GM12878 (cell line): ENCODE results near the gene IPCEF1. TPM values are rescaled to one million over a fixed set of nuclear protein-coding genes. Genes with fewer than 3 reads are reported as not detected.

ENCODE experiments used
- ATAC-seq: fragments of 200-7000 bp; cut with Tn5 transposase; 3 replicates; pipeline ENCODE4 v1.9.1; 2020; ENCODE audit warnings: mild to moderate bottlenecking, moderate library complexity
- BruUV-seq: library from RNA; stranded (reverse); fragments of 400-500 nt; replicated peaks from 2 replicates; lab custom pipeline; 2021; lab: Mats Ljungman, UMichigan
- CTCF ChIA-PET: fragments of 300-600 bp; sonication (Branson Sonifier 250); formaldehyde crosslinking; extraction: SDS; loops from one replicate; lab custom pipeline; 2021; ENCODE audit warnings: inconsistent platforms; lab: Yijun Ruan, JAX
- POLR2A ChIA-PET: fragments of 350-600 bp; formaldehyde crosslinking; extraction: SDS; loops from one replicate; lab custom pipeline; 2021; ENCODE audit warnings: inconsistent platforms; lab: Charles Lee
- RAD21 ChIA-PET: fragments of 300-600 bp; sonication (Branson Sonifier 250); formaldehyde crosslinking; loops from one replicate; lab custom pipeline; 2023; ENCODE audit warnings: antibody characterized with exemption; ENCODE audit not compliant: unreplicated experiment; lab: Charles Lee
- SMC1A ChIA-PET: fragments of 300-600 bp; sonication (Branson Sonifier 250); formaldehyde crosslinking; loops from one replicate; lab custom pipeline; 2023; ENCODE audit not compliant: unreplicated experiment, uncharacterized antibody; lab: Charles Lee
- DNase-seq: peaks from one replicate; pipeline ENCODE4 v3.0.0-alpha.2; 2011; ENCODE audit warnings: low read depth, low spot score
- FAIRE-seq: peaks from 3 replicates; lab custom pipeline; 2011; peaks lifted over from hg19 to GRCh38; lab: Jason Lieb, UNC
- H2AFZ ChIP-seq: 2 replicates; pipeline ENCODE4 v1.6.0; 2011; ENCODE audit warnings: low read depth, low read length, control low read depth; ENCODE audit not compliant: control insufficient read depth
- H3K27ac ChIP-seq: 2 replicates; pipeline ENCODE4 v1.5.1; 2011; ENCODE audit warnings: control low read depth; ENCODE audit not compliant: control insufficient read depth, insufficient read depth
- H3K27me3 ChIP-seq, 2 experiments: replicated peaks in 1 of 2; 2 replicates each; pipeline versions ENCODE4 v1.6.0 to v1.6.1; 2011; ENCODE audit warnings: low read length in 1 of 2; ENCODE audit not compliant: control insufficient read depth in 2 of 2, insufficient read depth in 2 of 2
- H3K36me3 ChIP-seq, 2 experiments: 2 replicates each; pipeline ENCODE4 v1.5.1; 2011; ENCODE audit warnings: low read length in 1 of 2; ENCODE audit not compliant: control insufficient read depth in 2 of 2, insufficient read depth in 2 of 2
- H3K4me1 ChIP-seq: 2 replicates; pipeline ENCODE4 v1.6.1; 2011; ENCODE audit warnings: mild to moderate bottlenecking, low read length, moderate library complexity, mixed read lengths; ENCODE audit not compliant: control insufficient read depth, insufficient read depth
- H3K4me2 ChIP-seq: 2 replicates; pipeline ENCODE4 v1.6.0; 2011; ENCODE audit warnings: control low read depth; ENCODE audit not compliant: control insufficient read depth, insufficient read depth
- H3K4me3 ChIP-seq: fragments of 200-600 bp; sonication (generic); 2 replicates; pipeline ENCODE4 v1.5.1; 2016
- H3K79me2 ChIP-seq: 2 replicates; pipeline ENCODE4 v1.6.0; 2011; ENCODE audit warnings: low read length; ENCODE audit not compliant: control insufficient read depth, insufficient read depth
- H3K9ac ChIP-seq: 2 replicates; pipeline ENCODE4 v1.8.0; 2011; ENCODE audit warnings: low read length, control low read depth, mixed read lengths; ENCODE audit not compliant: control insufficient read depth, insufficient read depth
- H3K9me3 ChIP-seq: replicated peaks from 3 replicates; pipeline ENCODE4 v1.5.1; 2011; ENCODE audit warnings: mild to moderate bottlenecking, low read length; ENCODE audit not compliant: control insufficient read depth, insufficient read depth
- H4K20me1 ChIP-seq: 2 replicates; pipeline ENCODE4 v1.6.0; 2011; ENCODE audit not compliant: control insufficient read depth, insufficient read depth
- IKZF1 ChIP-seq: fragments of 450-650 bp; conservative IDR thresholded peaks from 2 replicates; pipeline ENCODE4 v1.6.1; 2017; ENCODE audit warnings: antibody characterized with exemption, mild to moderate bottlenecking
- MTA3 ChIP-seq: IDR thresholded peaks from 2 replicates; pipeline ENCODE4 v1.6.1; 2012; ENCODE audit warnings: low read length, inconsistent platforms, borderline replicate concordance
- NFYB ChIP-seq: IDR thresholded peaks from 2 replicates; pipeline ENCODE4 v1.6.1; 2011; ENCODE audit warnings: low read depth, mild to moderate bottlenecking, low read length, improper control_type of control experiment, moderate library complexity; ENCODE audit not compliant: insufficient read depth
- RCOR1 ChIP-seq: conservative IDR thresholded peaks from 2 replicates; pipeline ENCODE4 v1.6.1; 2012; ENCODE audit warnings: low read depth, low read length, improper control_type of control experiment
- RUNX3 ChIP-seq: IDR thresholded peaks from 2 replicates; pipeline ENCODE4 v1.6.1; 2012; ENCODE audit warnings: low read length, inconsistent platforms
- SKIL ChIP-seq: fragments of 450-650 bp; IDR thresholded peaks from 2 replicates; pipeline ENCODE4 v1.6.1; 2017; ENCODE audit warnings: mild to moderate bottlenecking, low read depth, inconsistent platforms; ENCODE audit not compliant: poor library complexity, severe bottlenecking
- WRNIP1 ChIP-seq: IDR thresholded peaks from 2 replicates; pipeline ENCODE4 v1.6.1; 2011; ENCODE audit warnings: low read depth, low read length, improper control_type of control experiment, borderline replicate concordance
- WGBS: methylation state at CpG from one replicate; pipeline ENCODE4 v1.1.6; 2016; ENCODE audit warnings: low lambda C conversion rate; ENCODE audit not compliant: insufficient replicate concordance, insufficient coverage; ENCODE audit errors: missing lambda C conversion rate; 5-methylcytosine and 5-hydroxymethylcytosine counted together
- in situ Hi-C: fragments of 300-500 bp; cut with MboI; formaldehyde crosslinking; loops from 9 replicates; pipeline ENCODE4 v1.14.3; 2018; ENCODE audit warnings: mixed read lengths
- intact Hi-C: fragments of 100-400 bp; cut with micrococcal nuclease; formaldehyde crosslinking; loops from one replicate; pipeline ENCODE4 v1.14.2; 2022; ENCODE audit not compliant: unreplicated experiment
- polyA plus RNA-seq, 11 experiments: library from polyadenylated mRNA; depleted of rRNA in 4 of 11; unstranded in 6 of 11; stranded (reverse) in 5 of 11; fragments of >200 nt; fragmentation: Nextera tagmentation in 4 of 11; fragmentation: Illumina TruSeq in 1 of 11; extraction: Ambion mirVana in 4 of 11; extraction: Trizol in 1 of 11; gene quantifications; 1 replicate in 1 of 11; 2 replicates in 10 of 11; pipeline versions ENCODE4 v1.2.1 to v1.2.3, GENCODE V29; 2011 to 2016; ENCODE audit warnings: inconsistent platforms in 2 of 11, missing spikeins in 2 of 11, low read depth in 1 of 11
- total RNA-seq, 4 experiments: library from RNA; depleted of rRNA in 3 of 4; stranded (reverse); fragments of >200 nt in 3 of 4; fragmentation: Illumina TruSeq in 1 of 4; extraction: Trizol in 1 of 4; gene quantifications; 2 replicates each; pipeline versions ENCODE4 v1.2.1 to v1.2.3, GENCODE V29; 2013 to 2021

IPCEF1 gene
- total and polyA plus RNA-seq, 10 of the 15 experiments (the other 5 are each of a cell fraction or from before 2014, with no cell fraction given): 1.3 to 137 (median 4.2) TPM

- Histone ChIP-seq H3K27me3 (no peaks in the 10 kb centered on the region), H2AFZ (no peak overlapping the region), H3K4me2 (no peak overlapping the region)
- FAIRE-seq: no peak
- no peak for TF ChIP-seq SKIL
- TF ChIP-seq MTA3: no peak
- no peak for TF ChIP-seq IKZF1
- no peak for TF ChIP-seq RCOR1
- TF ChIP-seq NFYB: no peak
- no peak for TF ChIP-seq RUNX3
- TF ChIP-seq WRNIP1: no peak
- TF ChIP-seq, all 136 proteins: peak for 0
- in situ Hi-C loops: no loop called here
- H4K20me1 ChIP-seq: no peaks in the 10 kb centered on the region
- H3K27ac ChIP-seq: no peak overlapping the region
- ATAC-seq: no peak
- ChIA-PET RAD21 (no interaction called here), POLR2A (no interaction called here), CTCF (interaction anchor here (0.6 kb wide), 1 partner anchor 1707 kb away, joined by 3 read pairs; no protein-coding TSS in a partner anchor), SMC1A (no interaction called here)
- H3K9me3 ChIP-seq: peaks cover 3% of the 10 kb centered on the region; the same call in 1 of the 3 replicates
- BruUV-seq: no TSS peak
- H3K79me2 ChIP-seq: no peaks in the 10 kb centered on the region
- no peak for DNase-seq
- H3K4me3 ChIP-seq: no peak overlapping the region
- intact Hi-C loops: no loop called here
- 50% methylated on average over 2 of the region's 2 CpGs for WGBS
- H3K36me3 ChIP-seq: no peaks in the 10 kb centered on the region
- H3K9ac ChIP-seq: no peak overlapping the region
- H3K4me1 ChIP-seq: peaks cover 4% of the 10 kb centered on the region
These were observed 47.6 kb downstream of the IPCEF1 start for GRCh38 chr6:154308986-154309385.
